Spinal cord (tissue), 10 donors: ENCODE data around the gene GPR17. TPM values are rescaled to one million over a fixed set of nuclear protein-coding genes. Genes with fewer than 3 reads are reported as not detected.

Experiments
- DNase-seq, 6 donors: peaks; one replicate each; pipeline versions ENCODE4 v3.0.0 to v3.0.0-alpha.2; 2013 to 2015; ENCODE audit warnings: low spot score in 6 of 6, low read depth in 4 of 6
- H3K27ac ChIP-seq: one replicate; pipeline ENCODE4 v1.5.1; 2013; ENCODE audit warnings: low read depth, low read length, control low read depth
- H3K27me3 ChIP-seq: one replicate; pipeline ENCODE4 v1.6.1; 2013; ENCODE audit warnings: low read length; ENCODE audit not compliant: control insufficient read depth, insufficient read depth
- H3K36me3 ChIP-seq: one replicate; pipeline ENCODE4 v1.6.1; 2013; ENCODE audit warnings: low read length; ENCODE audit not compliant: control insufficient read depth, insufficient read depth
- H3K4me1 ChIP-seq: one replicate; pipeline ENCODE4 v1.6.1; 2013; ENCODE audit warnings: low read length; ENCODE audit not compliant: control insufficient read depth, insufficient read depth
- H3K4me3 ChIP-seq: one replicate; pipeline ENCODE4 v1.5.1; 2013; ENCODE audit warnings: low read depth, low read length, control low read depth
- H3K9me3 ChIP-seq: one replicate; pipeline ENCODE4 v1.6.1; 2013; ENCODE audit warnings: low read length; ENCODE audit not compliant: control insufficient read depth, insufficient read depth
- WGBS: methylation state at CpG from one replicate; pipeline ENCODE4 v1.1.5; 2013; ENCODE audit warnings: missing lambda C conversion rate; ENCODE audit not compliant: insufficient coverage; 5-methylcytosine and 5-hydroxymethylcytosine counted together
- polyA plus RNA-seq, 2 donors: library from polyadenylated mRNA; unstranded; fragments of 120-200 nt; gene quantifications; one replicate each; pipeline ENCODE4 v1.2.1, GENCODE V29; 2013; ENCODE audit not compliant: insufficient read length in 2 of 2
- total RNA-seq, 2 donors: library from RNA; depleted of rRNA in 1 of 2; stranded (reverse); fragments of 120-200 nt in 1 of 2; fragments of >200 nt in 1 of 2; gene quantifications; one replicate each; pipeline versions ENCODE4 v1.2.3 to v1.2.4, GENCODE V29; 2013 to 2014
- donor health status: healthy.

The GPR17 gene
- total and polyA plus RNA-seq, 4 donors = 36.6 to 376 (median 148) TPM

- H3K27me3 ChIP-seq = no peaks in the 10 kb centered on the region
- no peak overlapping the region for H3K27ac ChIP-seq
- H3K4me3 ChIP-seq = no peak overlapping the region
- H3K4me1 ChIP-seq = peaks cover 19% of the 10 kb centered on the region
- no peaks in the 10 kb centered on the region for H3K9me3 ChIP-seq
- 86% methylated on average over 9 of the region's 9 CpGs for WGBS
- no peak for DNase-seq
- H3K36me3 ChIP-seq = peaks cover 19% of the 10 kb centered on the region
Observed at GRCh38 chr2:127629637-127630036, 16.3 kb upstream of the GPR17 start.

- H3K27me3 ChIP-seq = no peaks in the 10 kb centered on the region
- peaks cover 25% of the 10 kb centered on the region for H3K4me1 ChIP-seq
- H3K27ac ChIP-seq = no peak overlapping the region
Observed at GRCh38 chr2:127630096-127630863, 15.7 kb upstream of the GPR17 start.

DNA sequence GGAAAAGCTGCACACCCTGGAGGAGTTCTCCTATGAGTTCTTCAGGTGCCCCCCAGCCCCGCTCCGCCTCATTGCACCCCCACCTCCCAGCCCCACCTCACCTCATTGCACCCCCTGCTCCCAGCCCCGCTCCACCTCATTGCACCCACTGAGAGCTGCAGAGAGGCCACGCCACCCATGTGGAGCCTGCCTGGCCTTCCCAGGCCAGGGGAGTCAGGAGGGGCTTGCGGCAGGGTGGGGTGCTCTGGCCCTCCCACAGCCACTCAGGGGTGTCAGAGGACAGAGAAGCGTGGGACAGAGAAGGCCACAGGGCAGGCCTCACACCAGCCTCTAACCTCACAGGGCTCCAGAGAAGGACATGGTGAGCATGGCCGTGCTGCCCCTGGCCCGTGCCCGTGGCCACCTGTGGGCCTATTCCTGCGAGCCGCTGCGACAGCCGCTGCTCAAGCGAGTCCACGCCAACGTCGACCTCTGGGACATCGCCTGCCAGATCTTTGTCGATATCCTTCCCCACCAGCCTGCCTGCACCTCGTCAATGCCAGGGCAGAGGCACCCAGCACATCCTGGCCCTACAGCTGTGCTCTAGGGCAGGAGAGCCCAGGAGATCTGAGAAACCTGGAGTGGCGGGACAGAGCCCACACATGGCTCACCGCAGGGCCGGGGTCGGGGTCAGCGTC, 15.0 kb upstream of the GPR17 start:
- Histone ChIP-seq H3K4me1 (peaks cover 27% of the 10 kb centered on the region), H3K27me3 (no peaks in the 10 kb centered on the region), H3K27ac (no peak overlapping the region), H3K9me3 (no peaks in the 10 kb centered on the region), H3K36me3 (peaks cover 21% of the 10 kb centered on the region), H3K4me3 (no peak overlapping the region)
- WGBS = 94% methylated on average over 24 of the region's 25 CpGs
- DNase-seq = no peak

More at GRCh38 chr2:127630096-127630863, 15.7 kb upstream of the GPR17 start:
- DNase-seq = no peak
- 93% methylated on average over 10 of the region's 10 CpGs for WGBS
- Histone ChIP-seq H3K36me3 (peaks cover 17% of the 10 kb centered on the region), H3K9me3 (no peaks in the 10 kb centered on the region), H3K4me3 (no peak overlapping the region)

DNA sequence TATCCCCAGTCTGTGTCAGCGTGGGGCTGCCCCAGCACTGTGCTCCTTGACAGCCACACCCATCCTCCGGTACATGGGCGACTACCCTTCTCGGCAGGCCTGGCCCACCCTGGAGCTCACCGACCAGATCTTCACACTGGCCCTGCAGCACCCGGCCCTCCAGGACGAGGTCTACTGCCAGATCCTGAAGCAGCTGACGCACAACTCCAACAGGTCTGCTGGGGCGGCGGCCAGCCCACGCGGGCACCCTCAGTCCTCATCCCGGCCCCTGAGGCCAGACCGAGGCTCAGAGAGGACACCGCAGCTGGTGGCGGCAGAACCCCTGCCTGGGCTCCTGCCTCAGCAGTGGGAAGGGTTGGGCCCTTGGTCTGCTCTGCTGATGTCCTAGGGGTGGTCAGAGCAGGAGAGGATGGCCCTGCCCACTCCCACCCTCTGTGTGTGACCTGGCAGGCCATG, 14.4 kb upstream of the GPR17 start:
- H3K27me3 ChIP-seq = no peaks in the 10 kb centered on the region
- no peak for DNase-seq
- H3K36me3 ChIP-seq = peaks cover 25% of the 10 kb centered on the region
- H3K9me3 ChIP-seq = no peaks in the 10 kb centered on the region
- peaks cover 30% of the 10 kb centered on the region for H3K4me1 ChIP-seq
- 88% methylated on average over 16 of the region's 16 CpGs for WGBS
- H3K4me3 ChIP-seq = no peak overlapping the region
- no peak overlapping the region for H3K27ac ChIP-seq

GRCh38 chr2:127631997-127632581, 13.9 kb upstream of the GPR17 start:
- H3K4me3 ChIP-seq = no peak overlapping the region
- no peaks in the 10 kb centered on the region for H3K27me3 ChIP-seq
- 81% methylated on average over 14 of the region's 17 CpGs for WGBS
- peaks cover 35% of the 10 kb centered on the region for H3K4me1 ChIP-seq
- H3K9me3 ChIP-seq = no peaks in the 10 kb centered on the region
- peaks cover 25% of the 10 kb centered on the region for H3K36me3 ChIP-seq
- no peak for DNase-seq
- H3K27ac ChIP-seq = no peak overlapping the region

GRCh38 chr2:127632592-127633489, 13.1 kb upstream of the GPR17 start:
- 84% methylated on average over 19 of the region's 25 CpGs for WGBS

DNA sequence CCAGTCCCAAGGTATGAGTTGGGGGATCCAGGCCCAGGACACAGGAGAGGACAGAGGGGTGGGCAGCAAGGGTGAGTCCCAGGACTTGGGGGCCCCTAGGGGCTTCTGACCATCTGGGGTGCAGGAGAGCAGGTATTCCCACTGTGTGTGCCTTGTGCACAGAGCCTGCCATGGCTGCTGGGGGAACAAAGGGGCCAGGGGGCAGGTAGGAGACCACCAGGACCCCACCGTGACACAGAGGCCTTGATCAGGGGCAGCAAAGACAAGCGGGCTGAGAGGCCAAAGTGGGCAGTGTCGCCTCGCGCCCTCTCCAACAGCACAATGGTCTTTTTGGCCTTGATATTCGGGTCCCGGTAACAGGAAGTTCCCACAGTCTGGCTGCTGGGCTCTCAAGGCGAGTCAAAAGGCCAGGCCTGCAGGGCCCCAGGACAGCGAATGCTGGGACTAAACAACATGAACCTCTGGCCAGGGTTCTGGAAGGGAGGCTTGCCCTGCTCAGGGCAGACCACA, 12.3 kb upstream of the GPR17 start:
- H3K36me3 ChIP-seq = peaks cover 33% of the 10 kb centered on the region
- no peaks in the 10 kb centered on the region for H3K27me3 ChIP-seq
- H3K4me1 ChIP-seq = peaks cover 50% of the 10 kb centered on the region
- no peaks in the 10 kb centered on the region for H3K9me3 ChIP-seq
- no peak for DNase-seq
- 61% methylated on average over 9 of the region's 9 CpGs for WGBS
- H3K4me3 ChIP-seq = no peak overlapping the region
- H3K27ac ChIP-seq = no peak overlapping the region

More at GRCh38 chr2:127632592-127633489, 13.1 kb upstream of the GPR17 start:
- H3K27me3 ChIP-seq = no peaks in the 10 kb centered on the region
- H3K4me1 ChIP-seq = peaks cover 43% of the 10 kb centered on the region
- H3K36me3 ChIP-seq = peaks cover 28% of the 10 kb centered on the region
- DNase-seq = no peak
- H3K9me3 ChIP-seq = no peaks in the 10 kb centered on the region
- H3K27ac ChIP-seq = no peak overlapping the region
- H3K4me3 ChIP-seq = no peak overlapping the region

- Histone ChIP-seq H3K4me1 (peaks cover 56% of the 10 kb centered on the region), H3K27ac (no peak overlapping the region), H3K4me3 (no peak overlapping the region), H3K27me3 (no peaks in the 10 kb centered on the region), H3K9me3 (no peaks in the 10 kb centered on the region), H3K36me3 (peaks cover 39% of the 10 kb centered on the region)
- 46% methylated on average over 14 of the region's 16 CpGs for WGBS
- DNase-seq = peak in 2 of 6 donors; percentile 61 to 66
Observed at GRCh38 chr2:127634066-127634617, 11.8 kb upstream of the GPR17 start.
